GM23248 (cell line): Measurements from ENCODE around the gene TGFB1I1. TPM values are rescaled to one million over a fixed set of nuclear protein-coding genes. Genes with fewer than 3 reads are reported as not detected.

Experiments used
- DNase-seq: peaks from one replicate; pipeline ENCODE4 v3.0.0-alpha.2; 2015
- H2AFZ ChIP-seq: fragments of 200-600 bp; sonication (generic); 2 replicates; pipeline ENCODE4 v1.6.1; 2016; ENCODE audit warnings: antibody characterized with exemption
- H3F3A ChIP-seq: fragments of 200-600 bp; sonication (generic); 2 replicates; pipeline ENCODE4 v1.6.1; 2016; ENCODE audit warnings: mild to moderate bottlenecking, antibody characterized with exemption, mixed run types; ENCODE audit not compliant: insufficient read depth
- H3K27ac ChIP-seq: fragments of 200-600 bp; sonication (generic); 2 replicates; pipeline ENCODE4 v1.5.1; 2016; ENCODE audit warnings: mild to moderate bottlenecking
- H3K27me3 ChIP-seq: fragments of 200-600 bp; sonication (generic); replicated peaks from 2 replicates; pipeline ENCODE4 v1.6.1; 2016; ENCODE audit warnings: mild to moderate bottlenecking; ENCODE audit not compliant: insufficient read depth
- H3K36me3 ChIP-seq: fragments of 200-600 bp; sonication (generic); 2 replicates; pipeline ENCODE4 v1.6.1; 2016; ENCODE audit warnings: low read depth, mild to moderate bottlenecking
- H3K4me1 ChIP-seq: fragments of 200-600 bp; sonication (generic); 2 replicates; pipeline ENCODE4 v1.6.1; 2016; ENCODE audit warnings: mild to moderate bottlenecking; ENCODE audit not compliant: insufficient read depth
- H3K4me2 ChIP-seq: fragments of 200-600 bp; sonication (generic); one replicate; pipeline ENCODE4 v1.6.1; 2016; ENCODE audit warnings: mild to moderate bottlenecking; ENCODE audit not compliant: unreplicated experiment
- H3K4me3 ChIP-seq: fragments of 200-600 bp; sonication (generic); 2 replicates; pipeline ENCODE4 v1.5.1; 2016; ENCODE audit warnings: mild to moderate bottlenecking
- H3K79me2 ChIP-seq: fragments of 200-600 bp; sonication (generic); 2 replicates; pipeline ENCODE4 v1.6.1; 2016; ENCODE audit warnings: mild to moderate bottlenecking; ENCODE audit not compliant: insufficient read depth
- H3K9ac ChIP-seq: fragments of 200-600 bp; sonication (generic); 2 replicates; pipeline ENCODE4 v1.6.1; 2016; ENCODE audit warnings: mild to moderate bottlenecking
- H3K9me2 ChIP-seq: fragments of 200-600 bp; sonication (generic); 2 replicates; pipeline ENCODE4 v1.6.1; 2016; ENCODE audit warnings: mixed run types, mild to moderate bottlenecking, moderate library complexity; ENCODE audit not compliant: insufficient read depth
- H3K9me3 ChIP-seq: fragments of 200-600 bp; sonication (generic); one replicate; pipeline ENCODE4 v1.6.1; 2017; ENCODE audit warnings: low read depth
- H4K20me1 ChIP-seq: fragments of 200-600 bp; sonication (generic); 2 replicates; pipeline ENCODE4 v1.6.0; 2016; ENCODE audit not compliant: insufficient read depth
- EZH2 ChIP-seq: fragments of 200-600 bp; sonication (generic); IDR thresholded peaks from 2 replicates; pipeline ENCODE4 v1.6.1; 2018; ENCODE audit warnings: antibody characterized with exemption, mild to moderate bottlenecking; ENCODE audit not compliant: insufficient read depth, poor library complexity, severe bottlenecking
- EZH2phosphoT487 ChIP-seq: fragments of 200-600 bp; sonication (generic); IDR thresholded peaks from 2 replicates; pipeline ENCODE4 v1.6.1; 2018; ENCODE audit warnings: antibody characterized with exemption, moderate library complexity, mild to moderate bottlenecking, low read depth; ENCODE audit not compliant: insufficient read depth
- WGBS, 2 experiments: methylation state at CpG; one replicate each; pipeline ENCODE4 v1.1.6; 2015 to 2017; ENCODE audit warnings: low lambda C conversion rate in 2 of 2, low coverage in 1 of 2; ENCODE audit errors: missing lambda C conversion rate in 2 of 2; 5-methylcytosine and 5-hydroxymethylcytosine counted together
- in situ Hi-C: fragments of 300-500 bp; cut with MboI; formaldehyde crosslinking; loops from 2 replicates; pipeline ENCODE4 v1.15.0; 2020
- polyA plus RNA-seq: library from polyadenylated mRNA; unstranded; fragments of >200 nt; fragmentation: Nextera tagmentation; extraction: Ambion mirVana; gene quantifications from 2 replicates; pipeline ENCODE4 v1.2.1, GENCODE V29; 2016
- total RNA-seq: library from RNA; depleted of rRNA; stranded (reverse); fragments of >200 nt; shearing (Covaris generic); gene quantifications from 2 replicates; pipeline ENCODE4 v1.2.3, GENCODE V29; 2014

TGFB1I1 gene
- total and polyA plus RNA-seq, 2 experiments from 2014 or later: 88.5 to 174 TPM

DNA sequence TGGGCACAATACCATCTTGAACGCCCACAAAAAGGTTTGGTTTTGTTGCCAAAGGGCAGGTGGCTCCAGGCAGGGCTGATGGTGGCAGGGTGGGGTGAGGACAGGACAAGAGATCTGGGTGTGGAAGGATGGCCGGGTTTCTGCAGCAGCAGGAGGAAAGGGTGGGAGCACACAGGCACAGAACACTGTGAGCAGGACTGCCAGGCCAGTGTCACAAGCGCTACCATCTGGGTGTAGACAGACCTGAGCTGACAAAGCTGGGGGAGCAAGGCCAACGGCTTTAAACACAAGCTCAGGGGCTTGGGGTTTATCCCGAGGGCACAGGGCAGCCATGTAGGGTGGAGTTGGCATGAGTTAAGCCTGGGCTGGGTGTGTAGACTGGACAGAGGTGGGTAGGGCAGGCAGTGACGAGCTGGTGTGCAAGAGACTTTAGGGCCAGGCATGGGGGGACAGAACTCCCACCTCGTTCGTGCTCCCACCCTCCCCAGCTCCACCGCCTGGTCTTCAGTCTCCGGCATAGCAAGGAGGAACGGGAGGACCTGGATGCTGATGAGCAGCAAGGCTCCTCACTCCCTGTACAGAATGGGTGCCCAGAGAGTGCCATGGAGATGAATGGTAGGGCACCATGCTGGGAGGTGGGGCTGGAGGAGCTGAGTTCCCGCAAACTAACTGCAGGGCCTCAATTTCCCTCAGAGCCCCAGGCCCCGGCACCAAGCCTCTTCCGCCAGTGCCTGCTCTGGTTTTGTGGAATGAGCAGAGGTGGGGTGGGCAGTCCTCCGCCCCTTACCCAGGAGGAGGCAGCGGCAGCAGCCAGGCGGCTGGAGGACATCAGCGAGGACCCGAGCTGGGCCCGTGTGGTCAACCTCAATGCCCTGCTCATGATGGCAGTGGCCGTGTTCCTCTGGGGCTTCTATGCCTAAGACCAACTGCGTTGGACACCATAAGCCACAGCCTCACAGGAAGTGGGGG lies 17.9 kb downstream of the TGFB1I1 start:
- Histone ChIP-seq H3K36me3 (no peaks in the 10 kb centered on the region; the same call in 1 of the 2 replicates), H3K9me2 (no peaks in the 10 kb centered on the region), H2AFZ (no peak overlapping the region), H3K4me2 (no peak overlapping the region), H3K4me1 (0 out of 2 replicates have a peak, but pooled peaks cover 13% of the 10 kb centered on the region), H3K27ac (no peak overlapping the region), H3K27me3 (peaks cover 8% of the 10 kb centered on the region; the same call in 1 of the 2 replicates), H3F3A (no peaks in the 10 kb centered on the region), H3K9me3 (no peaks in the 10 kb centered on the region), H4K20me1 (no peaks in the 10 kb centered on the region), H3K9ac (no peak overlapping the region), H3K4me3 (no peak overlapping the region), H3K79me2 (no peaks in the 10 kb centered on the region)
- no peak for TF ChIP-seq EZH2phosphoT487
- no peak for TF ChIP-seq EZH2
- WGBS, 2 experiments: 77 to 80% methylated on average over 22 of the region's 22 CpGs
- DNase-seq: no peak
- in situ Hi-C loops: no loop called here

GRCh38 chr16:31491778-31492418 lies 19.9 kb downstream of the TGFB1I1 start:
- Histone ChIP-seq H3K79me2 (no peaks in the 10 kb centered on the region), H3K27ac (no peak overlapping the region), H3K9me3 (no peaks in the 10 kb centered on the region), H2AFZ (no peak overlapping the region), H3K4me3 (no peak overlapping the region), H3K9ac (no peak overlapping the region), H3K4me2 (no peak overlapping the region), H3K9me2 (no peaks in the 10 kb centered on the region), H3K4me1 (0 out of 2 replicates have a peak, but pooled peaks cover 13% of the 10 kb centered on the region), H3K36me3 (no peaks in the 10 kb centered on the region; the same call in 1 of the 2 replicates), H3K27me3 (peaks cover 8% of the 10 kb centered on the region; the same call in 1 of the 2 replicates), H4K20me1 (no peaks in the 10 kb centered on the region), H3F3A (no peaks in the 10 kb centered on the region)
- TF ChIP-seq EZH2 (no peak), EZH2phosphoT487 (no peak)
- WGBS, 2 experiments: 82 to 92% methylated on average over 7 to 8 of the region's 8 CpGs
- no peak for DNase-seq
- in situ Hi-C loops: no loop called here

DNA sequence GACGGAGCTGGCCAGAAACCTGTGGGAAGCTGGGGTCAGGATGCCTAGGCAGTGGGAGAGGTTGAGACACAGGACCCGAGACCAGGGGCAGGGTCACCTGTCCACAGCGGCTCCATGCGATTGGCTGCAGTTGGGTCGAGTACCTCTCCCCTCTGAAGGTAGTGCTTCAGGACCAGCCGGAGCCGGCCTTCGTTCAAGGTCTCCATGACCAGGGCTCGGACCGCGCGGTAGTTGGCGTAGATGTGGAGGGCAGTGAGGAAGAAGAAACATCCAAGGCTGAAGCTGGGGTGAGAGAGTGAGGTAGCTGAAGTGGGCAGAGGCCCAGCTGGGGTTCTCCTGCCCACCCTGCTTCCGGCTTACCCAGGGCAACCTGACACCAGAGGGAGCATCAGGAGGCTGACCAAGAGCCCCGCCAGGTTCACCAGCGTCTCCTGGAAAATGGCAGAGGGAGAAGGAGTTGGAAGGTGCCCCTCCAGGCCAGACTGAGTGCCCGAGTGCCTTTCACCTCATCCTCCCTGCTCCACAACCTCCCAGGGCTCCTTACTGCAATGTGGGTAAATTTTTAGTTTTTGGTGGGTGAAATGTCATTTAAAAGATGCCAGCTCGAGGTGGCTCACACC lies 21.7 kb downstream of the TGFB1I1 start:
- H3K4me1 ChIP-seq: no peaks in the 10 kb centered on the region
- H3K9ac ChIP-seq: no peak overlapping the region
- H3K4me3 ChIP-seq: no peak overlapping the region
- H3F3A ChIP-seq: no peaks in the 10 kb centered on the region
- H3K27ac ChIP-seq: no peak overlapping the region
- no peak overlapping the region for H2AFZ ChIP-seq
- WGBS, 2 experiments: 91 to 96% methylated on average over 17 to 18 of the region's 18 CpGs
- H3K9me3 ChIP-seq: no peaks in the 10 kb centered on the region
- H3K36me3 ChIP-seq: no peaks in the 10 kb centered on the region; the same call in 1 of the 2 replicates
- no peaks in the 10 kb centered on the region for H3K27me3 ChIP-seq
- TF ChIP-seq EZH2: no peak
- TF ChIP-seq EZH2phosphoT487: no peak
- in situ Hi-C loops: no loop called here
- no peaks in the 10 kb centered on the region for H3K9me2 ChIP-seq
- no peak for DNase-seq
- no peaks in the 10 kb centered on the region for H3K79me2 ChIP-seq
- no peak overlapping the region for H3K4me2 ChIP-seq
- no peaks in the 10 kb centered on the region for H4K20me1 ChIP-seq

- Histone ChIP-seq H2AFZ (no peak overlapping the region), H3K4me1 (no peaks in the 10 kb centered on the region), H3K36me3 (no peaks in the 10 kb centered on the region; the same call in 1 of the 2 replicates), H3K27me3 (no peaks in the 10 kb centered on the region), H3K4me3 (no peak overlapping the region), H3F3A (no peaks in the 10 kb centered on the region; the same call in 1 of the 2 replicates), H3K9me2 (no peaks in the 10 kb centered on the region), H3K9ac (no peak overlapping the region), H4K20me1 (no peaks in the 10 kb centered on the region), H3K4me2 (no peak overlapping the region), H3K79me2 (peaks cover 8% of the 10 kb centered on the region; the same call in 1 of the 2 replicates), H3K9me3 (no peaks in the 10 kb centered on the region), H3K27ac (no peak overlapping the region)
- TF ChIP-seq EZH2: no peak
- no peak for TF ChIP-seq EZH2phosphoT487
- WGBS, 2 experiments: 81 to 82% methylated on average over 8 to 10 of the region's 10 CpGs
- no peak for DNase-seq
- in situ Hi-C loops: no loop called here
These were observed 24.7 kb downstream of the TGFB1I1 start for GRCh38 chr16:31496670-31497069.
